Mesenchymal stem cell (in vitro differentiated cells and primary cell): Measurements from ENCODE around the gene RAPGEF4.
"Not testable (repeated sequence)": the region's sequence is repeated elsewhere in the genome, so short reads cannot be mapped to it uniquely, and the experiment has no call there.

Experiments used
- DNase-seq: peaks from one replicate; pipeline ENCODE4 v3.0.0-alpha.2; 2013
- H2AFZ ChIP-seq: one replicate; pipeline ENCODE4 v1.6.1; 2013; ENCODE audit warnings: low read depth, mild to moderate bottlenecking, control low read depth, inconsistent platforms, low read length, moderate library complexity
- H2AK5ac ChIP-seq: 2 replicates; pipeline ENCODE4 v1.6.1; 2013; ENCODE audit warnings: low read length, moderate library complexity, mild to moderate bottlenecking, inconsistent platforms; ENCODE audit not compliant: severe bottlenecking
- H2BK120ac ChIP-seq: one replicate; pipeline ENCODE4 v1.6.1; 2013; ENCODE audit warnings: low read depth, mild to moderate bottlenecking, inconsistent platforms, low read length, moderate library complexity
- H2BK12ac ChIP-seq, 2 experiments: one replicate each; pipeline ENCODE4 v1.6.1; 2013; ENCODE audit warnings: inconsistent platforms in 2 of 2, low read length in 2 of 2, mild to moderate bottlenecking in 2 of 2, moderate library complexity in 2 of 2, control low read depth in 1 of 2
- H2BK15ac ChIP-seq: one replicate; pipeline ENCODE4 v1.6.1; 2013; ENCODE audit warnings: mild to moderate bottlenecking, low read depth, inconsistent platforms; ENCODE audit not compliant: poor library complexity, severe bottlenecking
- H2BK5ac ChIP-seq: 2 replicates; pipeline ENCODE4 v1.6.1; 2013; ENCODE audit warnings: low read depth, mild to moderate bottlenecking, low read length, control low read depth, inconsistent platforms; ENCODE audit not compliant: poor library complexity, severe bottlenecking
- H3K14ac ChIP-seq, 2 experiments: one replicate each; pipeline ENCODE4 v1.6.1; 2013; ENCODE audit warnings: inconsistent platforms in 2 of 2, low read length in 2 of 2, control low read depth in 1 of 2, mild to moderate bottlenecking in 1 of 2, moderate library complexity in 1 of 2
- H3K18ac ChIP-seq, 2 experiments: one replicate each; pipeline ENCODE4 v1.6.1; 2013; ENCODE audit warnings: inconsistent platforms in 2 of 2, low read length in 2 of 2, control low read depth in 1 of 2, low read depth in 1 of 2, mild to moderate bottlenecking in 1 of 2
- H3K23ac ChIP-seq, 2 experiments: one replicate each; pipeline ENCODE4 v1.6.1; 2013; ENCODE audit warnings: inconsistent platforms in 2 of 2, low read length in 2 of 2, mild to moderate bottlenecking in 2 of 2, moderate library complexity in 2 of 2, control low read depth in 1 of 2
- H3K27ac ChIP-seq: 2 replicates; pipeline ENCODE4 v1.5.1; 2013; ENCODE audit warnings: mild to moderate bottlenecking, moderate library complexity, low read length, control low read depth, inconsistent platforms; ENCODE audit not compliant: poor library complexity, severe bottlenecking
- H3K27me3 ChIP-seq, 2 experiments: 2 replicates each; pipeline versions ENCODE4 v1.6.1 to v1.7.0; 2013; ENCODE audit warnings: low read length in 2 of 2, mild to moderate bottlenecking in 2 of 2, moderate library complexity in 2 of 2, control low read depth in 1 of 2, inconsistent platforms in 1 of 2; ENCODE audit not compliant: control insufficient read depth in 1 of 2, insufficient read depth in 1 of 2
- H3K36me3 ChIP-seq, 2 experiments: 2 replicates each; pipeline versions ENCODE4 v1.6.1 to v1.7.0; 2013; ENCODE audit warnings: low read length in 2 of 2, control low read depth in 1 of 2, inconsistent platforms in 1 of 2, low read depth in 1 of 2, mild to moderate bottlenecking in 1 of 2; ENCODE audit not compliant: insufficient read depth in 2 of 2, control insufficient read depth in 1 of 2
- H3K4ac ChIP-seq, 2 experiments: one replicate each; pipeline ENCODE4 v1.6.1; 2013; ENCODE audit warnings: inconsistent platforms in 2 of 2, low read length in 2 of 2, mild to moderate bottlenecking in 2 of 2, moderate library complexity in 2 of 2, control low read depth in 1 of 2, low read depth in 1 of 2
- H3K4me1 ChIP-seq: 2 replicates; pipeline ENCODE4 v1.6.1; 2013; ENCODE audit warnings: low read depth, low read length, control low read depth; ENCODE audit not compliant: control insufficient read depth, insufficient read depth
- H3K4me2 ChIP-seq: 2 replicates; pipeline ENCODE4 v1.6.1; 2013; ENCODE audit warnings: low read length, mild to moderate bottlenecking, inconsistent platforms; ENCODE audit not compliant: poor library complexity, severe bottlenecking
- H3K4me3 ChIP-seq, 2 experiments: 2 replicates each; pipeline versions ENCODE4 v1.5.1 to v1.7.0; 2013; ENCODE audit warnings: low read length in 2 of 2, mild to moderate bottlenecking in 2 of 2, control low read depth in 1 of 2, low read depth in 1 of 2; ENCODE audit not compliant: insufficient read depth in 1 of 2
- H3K79me1 ChIP-seq: replicated peaks from 2 replicates; pipeline ENCODE4 v1.6.1; 2013; ENCODE audit warnings: mild to moderate bottlenecking, control low read depth, low read length, inconsistent platforms; ENCODE audit not compliant: poor library complexity, severe bottlenecking
- H3K9ac ChIP-seq: 2 replicates; pipeline ENCODE4 v1.7.0; 2013; ENCODE audit warnings: mild to moderate bottlenecking, low read length, moderate library complexity
- H3K9me3 ChIP-seq: 2 replicates; pipeline ENCODE4 v1.7.0; 2013; ENCODE audit warnings: mild to moderate bottlenecking, low read length; ENCODE audit not compliant: control insufficient read depth
- H4K8ac ChIP-seq: one replicate; pipeline ENCODE4 v1.6.1; 2013; ENCODE audit warnings: inconsistent platforms, mild to moderate bottlenecking, low read length, moderate library complexity
- H4K91ac ChIP-seq: one replicate; pipeline ENCODE4 v1.6.1; 2013; ENCODE audit warnings: mild to moderate bottlenecking, low read length, inconsistent platforms
- WGBS: methylation state at CpG from one replicate; pipeline ENCODE4 v1.1.7; 2013; ENCODE audit warnings: mixed read lengths; 5-methylcytosine and 5-hydroxymethylcytosine counted together

The RAPGEF4 gene

GRCh38 chr2:172790404-172790803, 54.8 kb downstream of the RAPGEF4 start:
- no peak overlapping the region for H2AK5ac ChIP-seq
- no peak overlapping the region for H2BK5ac ChIP-seq
- H2BK12ac ChIP-seq, result no peak overlapping the region
- no peak overlapping the region for H3K23ac ChIP-seq
- no peak overlapping the region for H2BK15ac ChIP-seq
- no peaks in the 10 kb centered on the region for H3K4me1 ChIP-seq
- no peak overlapping the region for H3K4me3 ChIP-seq
- H3K9ac ChIP-seq, result no peak overlapping the region
- H3K36me3 ChIP-seq, result no peaks in the 10 kb centered on the region
- H3K79me1 ChIP-seq, result no peaks in the 10 kb centered on the region
- 76% methylated on average over 4 of the region's 4 CpGs for WGBS
- no peak overlapping the region for H3K14ac ChIP-seq
- no peak overlapping the region for H3K4ac ChIP-seq
- no peak overlapping the region for H3K4me2 ChIP-seq
- no peak for DNase-seq
- no peak overlapping the region for H3K27ac ChIP-seq
- H3K9me3 ChIP-seq, result no peaks in the 10 kb centered on the region
- H3K27me3 ChIP-seq, result no peaks in the 10 kb centered on the region
- no peak overlapping the region for H4K8ac ChIP-seq
- H2BK120ac ChIP-seq, result no peak overlapping the region
- no peak overlapping the region for H2AFZ ChIP-seq
- H4K91ac ChIP-seq, result no peak overlapping the region
- no peak overlapping the region for H3K18ac ChIP-seq

GRCh38 chr2:172791953-172792352, 56.3 kb downstream of the RAPGEF4 start:
- WGBS, result 86% methylated on average over 3 of the region's 4 CpGs
- H3K79me1 ChIP-seq, result no peaks in the 10 kb centered on the region

GRCh38 chr2:172792711-172793110, 57.1 kb downstream of the RAPGEF4 start:
- Histone ChIP-seq H2BK5ac (no peak overlapping the region), H3K4me3 (no peak overlapping the region), H3K18ac (no peak overlapping the region), H3K4me1 (no peaks in the 10 kb centered on the region), H4K91ac (no peak overlapping the region), H3K4me2 (no peak overlapping the region), H3K9me3 (no peaks in the 10 kb centered on the region), H2AFZ (no peak overlapping the region), H3K27me3 (no peaks in the 10 kb centered on the region), H2BK15ac (no peak overlapping the region), H3K9ac (no peak overlapping the region), H3K14ac (no peak overlapping the region), H3K79me1 (no peaks in the 10 kb centered on the region), H3K23ac (no peak overlapping the region), H2BK12ac (no peak overlapping the region), H2AK5ac (no peak overlapping the region), H3K4ac (no peak overlapping the region), H3K36me3 (no peaks in the 10 kb centered on the region), H4K8ac (no peak overlapping the region), H3K27ac (no peak overlapping the region), H2BK120ac (no peak overlapping the region)
- no peak for DNase-seq

More at GRCh38 chr2:172791953-172792352, 56.3 kb downstream of the RAPGEF4 start:
- H3K14ac ChIP-seq, result no peak overlapping the region
- H3K18ac ChIP-seq, result no peak overlapping the region
- H4K8ac ChIP-seq, result no peak overlapping the region
- H3K36me3 ChIP-seq, result no peaks in the 10 kb centered on the region
- no peak overlapping the region for H2AK5ac ChIP-seq
- no peak for DNase-seq
- H2BK12ac ChIP-seq, result no peak overlapping the region
- no peak overlapping the region for H3K4me2 ChIP-seq
- no peak overlapping the region for H4K91ac ChIP-seq
- H3K4me3 ChIP-seq, result no peak overlapping the region
- H3K27ac ChIP-seq, result no peak overlapping the region
- H2BK5ac ChIP-seq, result no peak overlapping the region
- H3K27me3 ChIP-seq, result no peaks in the 10 kb centered on the region
- H3K9ac ChIP-seq, result no peak overlapping the region
- no peak overlapping the region for H2BK15ac ChIP-seq
- H3K23ac ChIP-seq, result no peak overlapping the region
- no peak overlapping the region for H3K4ac ChIP-seq
- no peaks in the 10 kb centered on the region for H3K9me3 ChIP-seq
- H2AFZ ChIP-seq, result no peak overlapping the region
- H3K4me1 ChIP-seq, result no peaks in the 10 kb centered on the region
- H2BK120ac ChIP-seq, result no peak overlapping the region

- not testable (repeated sequence) for H2BK15ac ChIP-seq, H3K4me2 ChIP-seq, H4K8ac ChIP-seq, H2BK120ac ChIP-seq, H3K4me1 ChIP-seq, H3K4me3 ChIP-seq, DNase-seq, H3K9me3 ChIP-seq, H3K27me3 ChIP-seq, H3K9ac ChIP-seq, H2BK5ac ChIP-seq, H3K36me3 ChIP-seq, H2BK12ac ChIP-seq, H4K91ac ChIP-seq, H3K4ac ChIP-seq, H2AFZ ChIP-seq, H3K79me1 ChIP-seq, H3K23ac ChIP-seq, H3K18ac ChIP-seq, H2AK5ac ChIP-seq, H3K14ac ChIP-seq, H3K27ac ChIP-seq
- 65% methylated on average over 1 of the region's 1 CpG for WGBS
These were observed 67.7 kb downstream of the RAPGEF4 start for GRCh38 chr2:172803308-172803707.
